Mucosa of rectum (tissue), 2 donors: Measurements from ENCODE around the gene ST6GALNAC1.

Experiments
- H3K27ac ChIP-seq, 2 donors: one replicate each; pipeline ENCODE4 v1.7.0; 2013; ENCODE audit warnings: inconsistent platforms in 2 of 2, low read depth in 2 of 2, low read length in 2 of 2
- H3K27me3 ChIP-seq, 2 donors: one replicate each; pipeline ENCODE4 v1.7.0; 2013; ENCODE audit warnings: low read length in 2 of 2; ENCODE audit not compliant: control insufficient read depth in 2 of 2, insufficient read depth in 2 of 2
- H3K36me3 ChIP-seq, 2 donors: one replicate each; pipeline ENCODE4 v1.7.0; 2013; ENCODE audit warnings: low read length in 2 of 2; ENCODE audit not compliant: control insufficient read depth in 2 of 2, insufficient read depth in 2 of 2
- H3K4me1 ChIP-seq, 2 donors: one replicate each; pipeline ENCODE4 v1.7.0; 2013; ENCODE audit warnings: low read length in 2 of 2, mild to moderate bottlenecking in 1 of 2; ENCODE audit not compliant: control insufficient read depth in 2 of 2, insufficient read depth in 2 of 2
- H3K4me3 ChIP-seq, 2 donors: one replicate each; pipeline ENCODE4 v1.7.0; 2013; ENCODE audit warnings: low read length in 2 of 2
- H3K9ac ChIP-seq, 2 donors: one replicate each; pipeline ENCODE4 v1.7.0; 2013; ENCODE audit warnings: low read length in 2 of 2, low read depth in 1 of 2, mild to moderate bottlenecking in 1 of 2
- H3K9me3 ChIP-seq, 2 donors: one replicate each; pipeline ENCODE4 v1.7.0; 2013; ENCODE audit warnings: low read length in 2 of 2; ENCODE audit not compliant: control insufficient read depth in 2 of 2
- donor health status: healthy.
- donor health status: Normal muscosa, but diverticular disease.

The ST6GALNAC1 gene, protein sequence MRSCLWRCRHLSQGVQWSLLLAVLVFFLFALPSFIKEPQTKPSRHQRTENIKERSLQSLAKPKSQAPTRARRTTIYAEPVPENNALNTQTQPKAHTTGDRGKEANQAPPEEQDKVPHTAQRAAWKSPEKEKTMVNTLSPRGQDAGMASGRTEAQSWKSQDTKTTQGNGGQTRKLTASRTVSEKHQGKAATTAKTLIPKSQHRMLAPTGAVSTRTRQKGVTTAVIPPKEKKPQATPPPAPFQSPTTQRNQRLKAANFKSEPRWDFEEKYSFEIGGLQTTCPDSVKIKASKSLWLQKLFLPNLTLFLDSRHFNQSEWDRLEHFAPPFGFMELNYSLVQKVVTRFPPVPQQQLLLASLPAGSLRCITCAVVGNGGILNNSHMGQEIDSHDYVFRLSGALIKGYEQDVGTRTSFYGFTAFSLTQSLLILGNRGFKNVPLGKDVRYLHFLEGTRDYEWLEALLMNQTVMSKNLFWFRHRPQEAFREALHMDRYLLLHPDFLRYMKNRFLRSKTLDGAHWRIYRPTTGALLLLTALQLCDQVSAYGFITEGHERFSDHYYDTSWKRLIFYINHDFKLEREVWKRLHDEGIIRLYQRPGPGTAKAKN

GRCh38 chr17:76643553-76644148 is at the start of gene ST6GALNAC1:
Gene ST6GALNAC1 (minus strand): TSS chr17:76643757. CDS start chr17:76643638, 119 bp downstream.
- Histone ChIP-seq H3K9me3 (no peaks in the 10 kb centered on the region), H3K27ac (peak within 1 kb of the TSS; percentile 91), H3K4me3 (peak within 1 kb of the TSS; percentile 86 to 88)

GRCh38 chr17:76691379-76692191 is 48.0 kb upstream of the ST6GALNAC1 start:
- H3K27me3 ChIP-seq, result peaks cover 0 to 6% of the 10 kb centered on the region in 2 donors
- H3K36me3 ChIP-seq, result no peaks in the 10 kb centered on the region
- H3K4me3 ChIP-seq, result no peak overlapping the region
- no peak overlapping the region for H3K27ac ChIP-seq
- H3K9me3 ChIP-seq, result no peaks in the 10 kb centered on the region
- H3K4me1 ChIP-seq, result peaks cover 9% of the 10 kb centered on the region in 2 donors
- no peak overlapping the region for H3K9ac ChIP-seq

More at GRCh38 chr17:76643553-76644148, at the start of gene ST6GALNAC1:
- H3K27me3 ChIP-seq, result no peaks in the 10 kb centered on the region
- peaks cover 0 to 2% of the 10 kb centered on the region in 2 donors for H3K36me3 ChIP-seq
- peak within 1 kb of the TSS; percentile 91 for H3K9ac ChIP-seq
- H3K4me1 ChIP-seq, result peaks cover 12 to 37% of the 10 kb centered on the region in 2 donors

DNA sequence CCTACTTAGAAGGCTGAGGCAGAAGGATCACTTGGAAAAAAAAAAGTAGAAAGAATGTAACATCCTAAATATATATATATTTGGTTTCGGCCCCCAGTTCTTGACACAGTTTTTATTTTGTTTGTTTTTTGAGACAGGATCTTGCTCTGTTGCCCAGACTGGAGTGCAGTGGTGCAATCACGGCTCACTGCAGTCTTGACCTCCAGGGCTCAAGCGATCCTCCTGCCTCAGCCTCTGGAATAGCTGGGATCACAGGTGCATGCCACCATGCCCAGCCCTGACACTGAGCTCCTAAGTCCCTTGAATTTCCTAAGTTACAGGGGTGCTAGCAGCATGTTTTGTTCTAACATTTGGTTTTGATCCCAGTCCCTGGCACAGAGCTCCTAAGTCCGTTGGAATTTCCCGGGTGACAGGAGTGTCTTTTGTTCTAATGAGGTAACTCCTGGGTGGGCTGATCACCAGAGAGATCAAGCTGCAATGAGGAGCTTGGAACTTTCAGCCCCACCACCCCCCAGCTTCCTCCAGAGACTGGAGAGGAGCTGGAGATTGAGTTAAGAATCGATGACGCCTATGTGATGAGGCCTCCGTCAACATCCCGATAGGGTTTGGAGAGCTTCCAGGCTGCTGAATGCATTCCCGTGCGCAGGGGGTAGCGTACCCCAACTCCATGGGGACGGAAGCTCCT is 47.2 kb upstream of the ST6GALNAC1 start:
- H3K27me3 ChIP-seq, result peaks cover 0 to 6% of the 10 kb centered on the region in 2 donors
- no peak overlapping the region for H3K27ac ChIP-seq
- no peaks in the 10 kb centered on the region for H3K9me3 ChIP-seq
- H3K4me3 ChIP-seq, result no peak overlapping the region
- no peaks in the 10 kb centered on the region for H3K36me3 ChIP-seq
- no peak overlapping the region for H3K9ac ChIP-seq
- H3K4me1 ChIP-seq, result peaks cover 9% of the 10 kb centered on the region in 2 donors

DNA sequence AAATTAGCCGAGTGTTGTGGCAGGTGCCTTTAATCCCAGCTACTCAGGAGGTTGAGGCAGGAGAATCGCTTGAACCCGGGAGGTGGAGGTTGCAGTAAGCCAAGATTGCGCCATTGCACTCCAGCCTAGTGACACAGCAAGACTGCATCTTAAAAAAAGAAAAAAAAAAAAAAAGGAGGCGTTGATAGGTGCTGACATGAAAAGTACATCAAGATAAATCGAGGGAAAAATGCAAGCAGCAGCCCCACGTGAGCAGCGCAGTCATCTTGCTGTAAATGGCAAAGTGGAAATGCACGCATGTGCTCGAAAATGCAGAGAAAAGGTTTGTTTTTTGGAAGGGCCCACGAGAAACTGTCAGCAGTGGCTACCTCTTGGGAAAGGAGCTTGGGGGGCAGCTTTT is 46.3 kb upstream of the ST6GALNAC1 start:
- Histone ChIP-seq H3K27ac (no peak overlapping the region), H3K4me3 (no peak overlapping the region), H3K9me3 (no peaks in the 10 kb centered on the region), H3K27me3 (peaks cover 0 to 6% of the 10 kb centered on the region in 2 donors), H3K36me3 (no peaks in the 10 kb centered on the region), H3K4me1 (peaks cover 9% of the 10 kb centered on the region in 2 donors), H3K9ac (no peak overlapping the region)

DNA sequence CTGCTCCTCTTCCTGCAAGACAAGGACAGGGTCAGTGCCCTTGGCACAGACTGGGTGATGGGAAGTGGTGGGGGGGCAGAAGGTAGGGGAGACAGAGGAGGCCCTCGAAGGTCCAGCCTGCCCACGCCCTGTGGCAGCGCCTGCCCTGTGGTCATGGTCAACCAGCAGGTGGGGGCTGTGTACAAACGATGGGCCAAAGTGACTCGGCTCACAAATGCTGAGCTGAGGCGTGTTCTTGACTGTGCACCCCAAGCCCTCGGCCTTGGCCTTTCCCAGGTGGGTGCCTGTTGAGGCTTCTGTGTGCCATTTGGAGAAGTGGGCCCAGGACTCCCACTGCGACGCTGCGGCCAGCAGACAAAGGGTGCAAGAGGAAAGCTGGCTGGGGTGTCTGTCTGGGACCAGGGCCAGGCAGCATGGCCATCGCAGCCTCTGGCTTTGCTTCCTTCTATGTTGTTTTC is 44.6 kb upstream of the ST6GALNAC1 start:
- Histone ChIP-seq H3K9ac (no peak overlapping the region), H3K4me3 (no peak overlapping the region), H3K27ac (peak overlapping the region; percentile 78 to 79), H3K27me3 (peaks cover 0 to 6% of the 10 kb centered on the region in 2 donors), H3K36me3 (peaks cover 0 to under 1% of the 10 kb centered on the region in 2 donors), H3K4me1 (peaks cover 9% of the 10 kb centered on the region in 2 donors), H3K9me3 (no peaks in the 10 kb centered on the region)

GRCh38 chr17:76687298-76688164 is 44.0 kb upstream of the ST6GALNAC1 start:
- no peak overlapping the region for H3K9ac ChIP-seq
- H3K4me3 ChIP-seq, result no peak overlapping the region
- peaks cover 9% of the 10 kb centered on the region in 2 donors for H3K4me1 ChIP-seq

DNA sequence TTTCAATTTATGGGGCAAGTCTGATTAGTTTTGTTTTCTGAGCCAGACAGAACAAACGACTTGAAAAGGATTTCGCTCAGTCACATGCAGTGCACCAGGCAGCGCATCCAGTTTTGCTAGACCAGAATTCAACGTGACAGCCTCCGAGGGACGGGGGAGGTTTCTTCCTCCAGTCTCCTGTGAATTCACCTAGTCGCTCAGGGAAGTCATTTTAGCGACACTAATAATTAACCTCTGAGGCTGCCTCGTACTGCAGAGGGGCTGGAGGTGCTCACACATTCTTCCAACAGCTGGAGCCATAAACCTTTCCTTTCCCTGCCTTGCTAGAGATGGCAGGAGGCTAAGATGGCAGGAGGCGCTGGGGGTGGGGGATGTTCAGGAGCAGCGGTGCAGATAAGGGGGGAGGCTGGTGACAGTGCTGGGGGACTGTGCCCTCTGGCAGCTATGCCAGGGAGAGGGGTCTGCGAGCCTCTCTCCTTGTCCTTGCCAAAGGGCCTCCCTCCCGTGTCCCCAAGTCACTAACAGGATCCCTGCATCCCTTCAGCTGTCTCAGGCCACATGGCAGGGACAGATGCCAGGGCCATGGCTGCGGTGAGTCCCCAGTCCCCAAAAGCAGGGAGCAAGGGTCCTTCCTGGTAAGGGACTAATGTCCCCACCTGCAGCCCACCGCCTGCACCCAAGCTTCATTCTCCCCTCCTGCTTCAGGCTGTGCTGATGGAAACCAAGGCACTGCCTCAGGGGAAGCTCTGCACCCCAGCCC is 43.2 kb upstream of the ST6GALNAC1 start:
- no peaks in the 10 kb centered on the region for H3K9me3 ChIP-seq
- H3K36me3 ChIP-seq, result peaks cover 0 to 3% of the 10 kb centered on the region in 2 donors
- no peak overlapping the region for H3K4me3 ChIP-seq
- H3K27ac ChIP-seq, result peak overlapping the region in 1 of 2 donors; percentile 79
- H3K4me1 ChIP-seq, result peaks cover 9 to 13% of the 10 kb centered on the region in 2 donors
- no peak overlapping the region for H3K9ac ChIP-seq
- peaks cover 0 to 6% of the 10 kb centered on the region in 2 donors for H3K27me3 ChIP-seq

More at GRCh38 chr17:76687298-76688164, 44.0 kb upstream of the ST6GALNAC1 start:
- Histone ChIP-seq H3K27ac (peak overlapping the region; percentile 78 to 79), H3K9me3 (no peaks in the 10 kb centered on the region), H3K36me3 (peaks cover 0 to 3% of the 10 kb centered on the region in 2 donors), H3K27me3 (peaks cover 0 to 6% of the 10 kb centered on the region in 2 donors)

GRCh38 chr17:76685846-76686245 is 42.3 kb upstream of the ST6GALNAC1 start:
- no peaks in the 10 kb centered on the region for H3K9me3 ChIP-seq
- H3K27ac ChIP-seq, result no peak overlapping the region
- H3K9ac ChIP-seq, result no peak overlapping the region
- no peak overlapping the region for H3K4me3 ChIP-seq
- peaks cover 0 to 3% of the 10 kb centered on the region in 2 donors for H3K36me3 ChIP-seq
- peaks cover 14 to 18% of the 10 kb centered on the region in 2 donors for H3K4me1 ChIP-seq
- H3K27me3 ChIP-seq, result peaks cover 0 to 6% of the 10 kb centered on the region in 2 donors
